ENCODE measurements around the gene WASL.
"Not testable (repeated sequence)": the region's sequence is repeated elsewhere in the genome, so short reads cannot be mapped to it uniquely, and the experiment has no call there.

WASL gene

DNA sequence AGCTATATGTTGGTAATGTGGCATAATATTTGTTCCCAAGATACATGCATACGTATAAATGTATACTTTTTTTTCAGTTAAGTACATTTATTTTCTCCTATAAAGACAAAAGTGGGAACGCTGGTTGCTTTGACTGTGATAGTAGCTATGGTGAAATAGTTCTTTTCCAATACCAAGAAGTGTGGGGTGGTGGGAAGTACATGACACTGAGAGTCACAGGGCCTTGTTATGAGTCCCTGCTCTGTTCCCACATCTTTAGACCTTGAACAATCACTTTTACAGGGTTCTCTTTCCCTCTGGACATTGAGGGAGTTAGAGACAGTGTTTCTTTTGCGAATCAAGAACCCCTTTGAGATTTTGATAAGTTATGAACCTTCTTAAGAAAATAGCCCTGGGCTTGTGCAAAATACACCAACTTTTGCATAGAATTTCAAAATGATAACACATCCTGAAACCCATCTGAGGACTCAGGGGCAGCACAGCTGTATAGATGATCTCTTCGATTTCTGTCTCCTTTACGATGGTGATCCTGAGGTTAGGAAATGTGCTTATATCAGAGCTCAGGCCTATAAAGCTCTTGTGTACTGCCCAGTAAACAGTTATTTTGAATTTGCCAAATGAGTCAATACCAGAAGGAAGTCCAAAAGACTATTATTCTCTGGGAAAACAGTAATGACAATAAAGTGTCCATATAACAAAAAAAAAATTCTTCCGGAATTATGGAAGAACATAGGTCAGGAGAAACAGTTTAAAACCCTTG lies 92.1 kb downstream of the WASL start:
- DNase-seq, result no peak

DNA sequence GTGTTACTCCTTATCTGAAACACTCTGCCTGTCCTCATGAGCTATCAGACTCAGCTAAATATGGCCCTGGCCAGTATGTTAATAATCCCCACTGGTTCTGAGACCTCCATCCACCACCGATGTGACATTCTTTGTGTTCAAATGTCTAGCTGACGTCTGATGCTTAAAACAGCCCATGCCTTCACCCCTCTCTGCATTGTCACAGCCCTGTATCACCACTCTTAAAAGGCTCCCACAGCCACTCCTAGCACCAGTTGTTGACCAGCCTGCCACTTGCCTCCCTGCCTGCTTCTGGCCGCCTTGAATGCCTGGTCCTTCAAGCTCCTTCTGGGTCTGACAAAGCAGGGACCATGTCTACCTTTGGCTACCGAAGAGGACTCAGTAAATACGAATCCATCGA lies 93.2 kb downstream of the WASL start, which contains the start of gene LMOD2:
TSS of gene LMOD2 (plus strand) at position 253 of the 400 bp plus-strand sequence. CDS start at position 351, 98 bp downstream.
- no peak for DNase-seq

DNA sequence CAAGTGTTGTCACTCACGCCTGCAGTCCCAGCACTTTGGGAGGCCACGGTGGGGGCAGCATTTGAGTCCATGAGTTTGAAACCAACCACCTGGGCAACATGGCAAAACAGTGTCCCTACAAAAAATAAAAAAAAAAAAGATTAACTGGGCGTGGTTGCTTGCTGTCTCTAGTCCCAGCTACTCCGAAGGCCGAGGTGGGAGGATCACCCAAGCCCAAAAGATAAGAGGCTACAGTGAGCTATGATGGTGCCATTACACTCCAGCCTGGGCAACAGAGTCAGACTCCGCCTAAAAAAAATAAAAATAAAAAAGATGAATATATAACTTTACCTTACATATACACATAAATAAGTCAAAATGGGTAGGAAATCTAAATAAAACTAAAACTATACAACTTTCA lies 95.6 kb downstream of the WASL start:
- DNase-seq, result no peak

DNA sequence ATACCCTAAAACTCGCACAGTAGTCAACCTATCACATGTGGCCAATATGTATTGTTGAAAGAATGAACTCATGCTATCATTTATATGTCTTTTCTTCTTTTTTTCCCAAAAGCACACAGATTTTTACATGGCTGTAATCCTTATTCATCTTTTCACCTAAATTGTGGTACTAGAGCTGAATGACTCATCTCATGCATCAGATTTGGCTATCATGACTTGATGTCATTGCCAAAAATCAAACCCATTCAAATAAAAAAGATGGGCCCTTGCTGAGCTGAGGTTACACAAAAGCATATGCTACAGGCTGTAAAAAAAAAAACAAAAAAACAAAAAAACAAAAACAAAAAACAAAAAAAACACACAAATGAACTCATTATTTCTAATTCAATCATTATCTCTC lies 96.4 kb downstream of the WASL start:
- DNase-seq, result no peak

DNA sequence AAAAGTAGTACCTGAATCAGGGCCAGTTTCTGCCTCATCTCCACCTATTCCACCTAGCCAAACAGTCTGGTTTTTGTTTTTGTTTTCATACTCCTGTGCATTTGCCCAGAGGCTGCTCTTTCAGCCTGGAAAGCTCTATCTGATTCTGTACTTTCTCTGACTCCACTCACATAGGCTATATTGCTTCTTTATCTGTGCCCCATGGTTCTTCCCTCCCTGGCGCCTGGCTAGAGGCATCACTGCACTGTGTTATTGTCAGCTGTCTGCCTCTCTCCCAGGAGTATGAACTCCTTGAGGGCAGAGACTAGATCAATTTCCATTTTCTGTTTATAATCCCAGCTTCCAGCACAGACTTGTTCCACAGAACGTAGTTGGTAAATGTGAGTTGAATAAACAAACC lies 98.2 kb downstream of the WASL start:
- DNase-seq, result no peak

DNA sequence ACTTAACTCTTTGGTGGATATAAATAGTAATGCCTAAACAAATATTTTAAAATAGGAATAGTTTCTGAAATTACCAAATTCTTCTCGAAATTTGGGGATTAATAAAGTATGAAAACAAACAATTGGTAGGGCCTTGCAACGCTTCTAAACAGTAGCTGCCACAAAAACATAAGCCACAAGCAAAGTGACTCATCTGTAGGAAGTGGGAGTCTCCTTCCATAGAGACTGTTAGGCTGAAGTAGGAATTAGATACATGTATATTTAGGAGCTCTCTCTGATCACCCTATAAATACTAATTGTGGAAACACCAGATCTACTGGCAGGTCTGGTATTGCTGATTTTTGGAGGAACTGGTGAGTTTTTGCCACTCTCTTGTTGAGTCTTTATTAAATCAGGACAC lies 98.8 kb downstream of the WASL start:
- DNase-seq, result no peak

DNA sequence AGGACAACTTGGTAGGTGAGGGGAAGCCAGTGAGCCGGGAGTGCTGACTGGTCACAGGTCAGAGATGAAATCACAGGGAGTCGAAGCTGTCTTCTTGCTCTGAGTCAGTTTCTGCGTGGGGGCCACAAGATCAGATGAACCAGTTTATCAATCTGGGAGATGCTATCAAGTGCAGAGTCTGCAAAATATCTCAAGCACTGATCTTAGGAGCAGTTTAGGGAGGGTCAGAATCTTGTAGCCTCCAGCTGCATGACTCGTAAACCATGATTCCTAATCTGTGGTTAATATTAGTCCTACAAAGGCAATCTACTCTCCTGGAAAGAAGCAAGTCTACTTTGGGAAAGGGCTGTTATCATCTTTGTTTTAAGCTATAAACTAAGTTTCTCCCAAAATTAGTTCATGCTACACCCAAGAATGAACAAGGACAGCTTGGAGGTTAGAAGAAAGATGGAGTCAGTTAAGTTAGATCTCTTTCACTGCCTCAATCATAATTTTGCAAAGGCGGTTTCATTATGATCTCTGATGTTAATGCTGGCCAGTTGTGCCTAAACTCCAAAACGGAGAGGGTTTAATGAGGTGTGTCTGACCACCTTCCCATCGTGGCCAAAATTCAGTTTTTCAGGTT lies 101.6 kb downstream of the WASL start:
- no peak for DNase-seq

DNA sequence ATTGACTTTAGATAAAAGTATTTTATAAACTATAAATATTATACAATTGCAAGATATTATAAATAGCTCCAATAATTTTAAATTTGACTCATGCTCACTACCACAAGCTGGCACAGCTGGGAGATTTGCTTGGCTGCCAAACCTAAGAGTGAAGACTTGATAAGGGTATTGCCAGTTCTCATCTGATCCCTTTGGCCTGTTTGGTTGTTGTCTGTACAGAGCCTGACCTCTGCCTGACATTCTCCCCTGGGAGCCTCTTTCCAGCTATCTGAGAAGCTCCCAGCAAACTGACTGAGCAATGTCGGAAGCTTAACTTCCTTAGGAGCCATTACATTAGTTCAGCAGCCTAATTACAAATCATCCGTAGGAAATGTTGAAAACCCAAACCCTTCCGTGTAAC lies 103.3 kb downstream of the WASL start:
- no peak for DNase-seq

DNA sequence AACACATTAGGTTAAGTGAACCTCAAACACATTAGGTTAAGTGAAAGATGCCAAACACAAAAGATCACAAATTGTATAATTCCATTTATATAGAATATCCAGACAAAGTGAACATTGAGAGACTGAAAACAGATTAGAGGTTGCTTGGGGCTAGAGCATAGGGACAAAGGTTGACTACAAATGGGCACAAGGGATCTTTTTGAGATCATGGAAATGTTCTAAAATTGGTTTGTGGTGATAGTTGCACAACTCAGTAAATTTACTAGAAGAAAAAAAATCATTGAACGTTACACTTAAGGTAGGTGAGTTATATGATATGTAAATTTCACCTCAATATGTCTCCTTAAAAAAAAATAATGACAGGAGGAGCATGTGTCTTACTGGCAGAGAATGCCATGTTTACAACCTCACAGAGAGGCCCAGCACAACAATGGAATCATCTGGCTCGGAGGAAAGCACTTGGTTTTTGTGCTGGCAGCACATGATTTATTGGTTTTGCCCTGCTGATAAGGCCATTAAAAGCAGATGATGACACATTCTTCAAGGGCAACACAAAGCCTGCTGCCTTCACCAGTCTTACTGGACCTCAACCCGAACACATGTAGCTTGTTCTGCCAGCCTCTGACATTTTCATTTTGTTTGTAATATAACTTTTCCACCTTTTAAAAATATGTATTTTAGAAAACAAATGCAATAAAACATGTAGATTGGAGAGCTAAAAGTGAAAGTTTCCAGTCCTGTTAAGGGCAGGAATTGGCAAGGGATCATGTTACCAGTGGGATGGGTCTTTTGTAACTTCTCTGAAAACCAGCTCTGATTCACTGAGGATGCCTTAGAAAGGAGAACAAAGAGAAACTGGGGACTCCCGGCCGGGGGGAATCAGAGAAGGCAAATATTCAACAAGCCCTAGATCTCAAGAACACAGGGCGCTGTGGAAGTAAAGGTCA lies 105.0 kb downstream of the WASL start:
- DNase-seq, result no peak

DNA sequence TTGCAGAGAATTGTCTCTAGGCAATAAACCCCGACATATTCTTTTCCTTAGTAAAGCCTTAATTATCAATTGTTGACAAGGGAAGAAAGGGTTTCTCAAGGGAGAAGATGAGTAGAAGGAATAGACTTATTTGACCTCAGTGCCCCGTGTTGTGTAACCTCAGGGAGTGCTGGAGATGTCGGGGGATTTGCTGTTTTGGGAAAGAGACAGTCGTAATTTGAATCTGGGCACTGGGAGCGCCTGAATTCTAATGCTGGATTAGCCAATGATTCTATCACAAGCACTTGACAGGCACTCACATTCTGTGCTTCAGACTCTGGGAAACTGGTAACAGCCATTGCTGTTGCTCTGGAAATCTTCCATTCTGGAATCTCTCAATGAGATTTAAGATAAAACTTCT lies 106.9 kb downstream of the WASL start:
- no peak for DNase-seq

DNA sequence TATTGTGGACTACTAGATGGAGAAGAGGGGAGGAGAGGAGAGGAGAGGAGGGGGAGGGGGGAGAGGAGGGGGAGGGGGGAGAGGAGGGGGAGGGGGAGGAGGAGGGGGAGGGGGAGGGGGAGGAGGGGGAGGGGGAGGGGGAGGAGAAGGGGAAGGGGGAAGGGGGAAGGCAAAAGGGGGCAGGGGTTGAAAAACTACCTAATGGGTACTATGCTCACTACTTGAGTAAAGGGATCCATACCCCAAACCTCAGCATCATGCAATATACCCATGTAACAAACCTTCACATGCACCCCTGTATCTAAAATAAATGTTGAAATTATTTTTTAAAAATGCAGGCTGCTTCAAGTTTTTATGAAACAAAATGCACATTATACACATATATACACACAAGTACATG lies 108.2 kb downstream of the WASL start:
- no peak for DNase-seq

DNA sequence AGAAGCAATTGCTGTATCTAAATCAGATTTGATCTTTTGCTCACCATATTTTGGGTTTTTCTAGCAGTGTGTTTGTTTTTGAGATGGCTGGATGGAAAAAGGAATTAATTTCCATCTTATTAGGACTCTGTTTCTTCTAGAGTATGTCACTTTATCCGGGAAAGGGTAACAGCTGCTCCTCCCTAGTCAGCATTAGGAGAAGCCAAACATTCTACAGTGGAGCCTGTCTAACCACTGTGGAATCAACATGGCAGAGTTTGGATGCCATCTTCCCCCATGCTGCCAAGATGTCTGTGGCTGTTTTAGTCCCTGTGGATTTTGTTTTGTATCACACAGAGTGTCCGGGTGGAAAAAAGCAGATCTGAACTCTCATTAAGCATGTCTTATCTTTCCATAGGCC lies 109.2 kb downstream of the WASL start:
- DNase-seq, result no peak

DNA sequence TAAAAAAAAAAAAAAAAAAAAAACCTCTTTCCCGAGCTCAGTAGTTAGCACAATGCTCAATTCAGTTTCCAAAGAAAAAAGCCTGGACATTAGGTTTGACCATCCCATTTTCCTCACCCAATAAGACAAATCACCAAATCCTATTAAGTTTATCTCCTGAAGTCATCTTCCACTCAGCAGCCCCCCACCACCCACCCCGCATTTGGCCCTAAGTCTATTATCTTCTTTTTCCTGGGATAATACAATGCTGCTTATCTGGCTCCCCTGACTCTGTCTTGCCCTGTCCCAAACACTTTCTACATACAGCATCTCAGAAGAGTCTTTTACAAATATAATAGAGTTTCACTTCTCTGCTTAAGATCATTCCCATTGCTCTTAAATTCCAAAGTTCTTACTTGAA lies 110.9 kb downstream of the WASL start:
- no peak for DNase-seq

DNA sequence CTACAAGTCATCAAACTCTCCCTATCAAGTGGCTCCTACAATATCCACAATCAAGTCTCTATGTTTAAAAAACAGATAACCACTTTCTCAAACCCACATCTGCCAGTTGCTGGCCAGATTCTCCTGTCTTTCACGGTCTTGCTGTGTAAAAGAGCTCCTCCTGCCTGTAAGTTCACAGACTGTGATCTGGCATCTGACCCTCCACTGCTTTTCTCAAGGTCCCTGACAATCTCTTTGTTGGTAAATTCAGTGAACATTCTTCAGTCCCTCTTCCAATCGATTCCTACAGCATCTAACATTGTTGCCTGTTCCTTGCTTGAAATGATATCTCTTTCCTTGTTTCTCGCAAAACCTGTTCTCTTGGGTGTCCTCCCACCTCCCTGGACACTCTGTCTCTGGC lies 111.6 kb downstream of the WASL start:
- no peak for DNase-seq

DNA sequence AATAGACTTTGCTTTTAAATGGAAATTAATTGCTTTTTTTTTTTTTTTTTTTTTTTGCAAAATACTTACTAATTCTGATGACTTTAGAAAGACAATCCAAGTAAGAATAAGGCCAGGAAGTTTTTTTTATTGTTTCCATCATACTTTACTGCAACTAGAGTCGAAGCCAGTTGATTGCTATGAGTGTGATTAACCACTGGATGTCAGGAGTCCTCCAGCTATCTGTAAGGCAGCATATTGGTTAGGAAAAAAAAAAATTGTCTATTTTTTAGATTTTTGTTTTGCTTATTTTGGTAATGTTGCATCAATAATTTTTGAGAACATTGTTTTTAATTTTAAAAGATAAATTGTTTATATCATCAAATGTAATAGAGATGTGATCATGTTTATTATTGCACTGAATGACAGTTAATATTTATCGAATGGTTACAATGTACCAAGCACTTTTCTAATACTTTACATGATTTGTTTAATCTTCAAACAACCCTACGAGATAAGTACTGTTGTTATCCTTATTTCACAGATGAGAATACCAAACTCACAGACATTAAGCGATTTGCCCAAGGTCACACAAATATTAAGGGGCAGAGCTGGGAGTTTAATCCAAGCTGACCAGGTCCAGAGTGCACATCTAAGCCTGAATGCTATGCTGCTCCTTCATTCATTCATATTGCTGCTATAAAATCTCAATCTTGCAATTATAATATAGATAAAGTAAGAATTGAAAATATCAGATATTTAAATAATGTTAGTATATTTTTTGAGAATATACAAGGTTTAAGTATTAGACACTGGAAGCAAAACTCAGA lies 113.0 kb downstream of the WASL start:
- no peak for DNase-seq

DNA sequence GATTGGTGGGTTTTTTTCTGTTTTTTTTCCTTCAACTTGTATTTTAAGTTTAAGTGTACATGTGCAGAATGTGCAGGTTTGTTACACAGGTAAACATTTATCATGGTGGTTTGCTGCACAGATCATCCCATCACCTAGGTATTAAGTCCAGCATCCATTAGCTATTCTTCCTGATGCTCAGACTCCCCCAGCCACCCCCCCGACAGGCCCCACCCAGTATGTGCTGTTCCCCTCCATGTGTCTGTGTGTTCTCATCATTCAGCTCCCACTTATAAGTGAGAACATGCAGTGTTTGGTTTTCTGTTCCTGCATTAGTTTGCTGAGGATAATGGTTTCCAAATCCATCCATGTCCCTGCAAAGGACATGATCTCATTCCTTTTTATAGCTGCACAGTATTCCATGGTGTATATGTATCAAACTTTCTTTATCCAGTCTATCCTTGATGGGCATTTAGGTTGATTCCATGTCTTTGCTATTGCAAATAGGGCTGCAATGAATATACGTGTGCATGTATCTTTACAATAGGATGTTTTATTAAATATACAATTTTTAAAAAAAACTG lies 114.7 kb downstream of the WASL start:
- not testable (repeated sequence) for DNase-seq

DNA sequence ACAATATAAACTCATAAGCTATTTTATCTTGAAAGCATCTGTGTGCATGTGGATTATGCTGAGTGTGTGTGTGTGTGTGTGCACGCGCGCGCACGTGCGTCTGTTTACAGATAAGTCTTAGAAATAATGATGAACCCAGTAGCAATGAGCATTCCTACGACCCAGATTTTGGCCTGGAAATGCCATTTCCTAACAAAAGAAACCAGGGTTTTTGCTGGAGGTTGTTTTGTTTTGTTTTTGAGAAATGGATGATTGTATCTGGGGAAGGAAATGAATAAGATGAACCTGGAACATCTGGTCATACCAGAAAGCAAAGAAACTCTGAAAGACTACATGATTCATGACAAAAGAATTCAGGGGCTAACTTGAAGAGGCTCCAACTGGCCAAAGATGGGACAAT lies 115.2 kb downstream of the WASL start:
- DNase-seq, result no peak

DNA sequence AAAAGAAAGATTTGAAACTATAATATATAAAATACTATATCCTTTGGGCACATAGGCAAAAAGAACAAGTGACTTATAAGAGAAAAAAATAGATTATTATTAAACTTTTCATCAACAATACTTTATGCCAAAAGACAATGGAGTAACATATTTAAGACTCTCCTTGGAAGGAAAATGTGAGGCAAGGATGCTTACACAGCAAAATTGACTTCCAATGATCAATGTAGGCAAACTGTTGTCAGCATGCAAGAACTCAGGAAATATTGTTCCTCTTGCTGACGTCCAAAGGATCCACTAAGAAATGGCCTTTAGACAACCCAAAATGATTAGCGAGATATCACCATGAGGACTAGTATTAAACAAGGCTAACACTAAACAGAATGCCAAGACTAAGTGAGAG lies 116.0 kb downstream of the WASL start:
- no peak for DNase-seq
